NOMO-1 treated with DMSO at 0.1 percent for 48 hours (cell line): ENCODE measurements around the gene GYPC.
"Not testable (repeated sequence)": the region's sequence is repeated elsewhere in the genome, so short reads cannot be mapped to it uniquely, and the experiment has no call there.

Source experiments
- DNase-seq: peaks from one replicate; lab custom pipeline; 2025; ENCODE audit not compliant: unreplicated experiment; lab: John Stamatoyannopoulos, UW

GYPC gene

GRCh38 chr2:126655500-126656430 lies at the start of gene GYPC:
TSS of gene GYPC (plus strand) at chr2:126656158. CDS start at chr2:126656264, 106 bp downstream.
- DNase-seq, result peak; percentile 27

GRCh38 chr2:126614524-126615227 lies 41.3 kb upstream of the GYPC start:
- no peak for DNase-seq

GRCh38 chr2:126616606-126617069 lies 39.3 kb upstream of the GYPC start:
- DNase-seq, result no peak

- DNase-seq, result no peak
Observed at GRCh38 chr2:126620302-126620701, 35.7 kb upstream of the GYPC start.

- DNase-seq, result no peak
Observed at GRCh38 chr2:126623000-126623399, 33.0 kb upstream of the GYPC start.

- DNase-seq, result no peak
Observed at GRCh38 chr2:126627643-126628042, 28.3 kb upstream of the GYPC start.

- no peak for DNase-seq
Observed at GRCh38 chr2:126634273-126634861, 21.6 kb upstream of the GYPC start.

- no peak for DNase-seq
Observed at GRCh38 chr2:126635281-126635680, 20.7 kb upstream of the GYPC start.

GRCh38 chr2:126635736-126636135 lies 20.2 kb upstream of the GYPC start:
- DNase-seq, result no peak

GRCh38 chr2:126637386-126637785 lies 18.6 kb upstream of the GYPC start:
- peak; percentile 26 for DNase-seq

GRCh38 chr2:126638746-126639145 lies 17.2 kb upstream of the GYPC start:
- no peak for DNase-seq

- DNase-seq, result no peak
Observed at GRCh38 chr2:126639276-126639675, 16.7 kb upstream of the GYPC start.

GRCh38 chr2:126641294-126641693 lies 14.7 kb upstream of the GYPC start:
- not testable (repeated sequence) for DNase-seq

GRCh38 chr2:126642031-126642430 lies 13.9 kb upstream of the GYPC start:
- no peak for DNase-seq

GRCh38 chr2:126643431-126643830 lies 12.5 kb upstream of the GYPC start:
- DNase-seq, result no peak

- no peak for DNase-seq
Observed at GRCh38 chr2:126643972-126644371, 12.0 kb upstream of the GYPC start.

GRCh38 chr2:126644630-126645191 lies 11.2 kb upstream of the GYPC start:
- DNase-seq, result peak; percentile 66

GRCh38 chr2:126645211-126645618 lies 10.7 kb upstream of the GYPC start:
- DNase-seq, result no peak

GRCh38 chr2:126646026-126646425 lies 9.9 kb upstream of the GYPC start:
- no peak for DNase-seq

GRCh38 chr2:126647714-126648344 lies 8.1 kb upstream of the GYPC start:
- DNase-seq, result not testable (repeated sequence)

GRCh38 chr2:126648345-126648786 lies 7.6 kb upstream of the GYPC start:
- DNase-seq, result not testable (repeated sequence)
